Muscle layer of duodenum (tissue), 2 donors: Measurements from ENCODE around the gene HMGCS2.

Source experiments
- H3K27ac ChIP-seq: one replicate; pipeline ENCODE4 v1.7.0; 2013; ENCODE audit warnings: mild to moderate bottlenecking, low read length
- H3K27me3 ChIP-seq: one replicate; pipeline ENCODE4 v1.7.0; 2013; ENCODE audit warnings: low read depth, mild to moderate bottlenecking, control low read depth, low read length
- H3K36me3 ChIP-seq, 2 donors: one replicate each; pipeline ENCODE4 v1.7.0; 2013; ENCODE audit warnings: low read length in 2 of 2, control low read depth in 1 of 2, mild to moderate bottlenecking in 1 of 2; ENCODE audit not compliant: insufficient read depth in 2 of 2, control insufficient read depth in 1 of 2
- H3K4me1 ChIP-seq, 2 donors: one replicate each; pipeline ENCODE4 v1.7.0; 2013; ENCODE audit warnings: low read length in 2 of 2, mild to moderate bottlenecking in 2 of 2, control low read depth in 1 of 2, moderate library complexity in 1 of 2; ENCODE audit not compliant: insufficient read depth in 2 of 2, control insufficient read depth in 1 of 2
- H3K4me3 ChIP-seq, 2 donors: one replicate each; pipeline ENCODE4 v1.7.0; 2013; ENCODE audit warnings: low read length in 2 of 2, low read depth in 1 of 2, mild to moderate bottlenecking in 1 of 2
- H3K9me3 ChIP-seq, 2 donors: one replicate each; pipeline ENCODE4 v1.7.0; 2013; ENCODE audit warnings: low read length in 2 of 2, control low read depth in 1 of 2, mild to moderate bottlenecking in 1 of 2; ENCODE audit not compliant: control insufficient read depth in 1 of 2
- donor health status: healthy.

Gene HMGCS2

GRCh38 chr1:119773711-119774241 lies 5.1 kb upstream of the HMGCS2 start:
- H3K4me3 ChIP-seq, result no peak overlapping the region
- H3K4me1 ChIP-seq, result peaks cover 4 to 13% of the 10 kb centered on the region in 2 donors
- no peaks in the 10 kb centered on the region for H3K27me3 ChIP-seq
- H3K27ac ChIP-seq, result peak overlapping the region; percentile 25
- no peaks in the 10 kb centered on the region for H3K36me3 ChIP-seq
- no peaks in the 10 kb centered on the region for H3K9me3 ChIP-seq

- Histone ChIP-seq H3K27ac (no peak overlapping the region), H3K4me3 (no peak overlapping the region), H3K4me1 (peaks cover 4 to 14% of the 10 kb centered on the region in 2 donors), H3K9me3 (no peaks in the 10 kb centered on the region), H3K36me3 (no peaks in the 10 kb centered on the region), H3K27me3 (no peaks in the 10 kb centered on the region)
Observed at GRCh38 chr1:119772298-119772697, 3.6 kb upstream of the HMGCS2 start.

- H3K4me1 ChIP-seq, result peaks cover 4 to 19% of the 10 kb centered on the region in 2 donors
- H3K9me3 ChIP-seq, result no peaks in the 10 kb centered on the region
- no peaks in the 10 kb centered on the region for H3K27me3 ChIP-seq
- H3K27ac ChIP-seq, result no peak overlapping the region
- H3K36me3 ChIP-seq, result no peaks in the 10 kb centered on the region
- H3K4me3 ChIP-seq, result no peak overlapping the region
Observed at GRCh38 chr1:119771770-119772169, 3.1 kb upstream of the HMGCS2 start.

- Histone ChIP-seq H3K4me3 (no peak overlapping the region), H3K27me3 (no peaks in the 10 kb centered on the region), H3K4me1 (peaks cover 4 to 27% of the 10 kb centered on the region in 2 donors), H3K36me3 (no peaks in the 10 kb centered on the region), H3K27ac (no peak overlapping the region), H3K9me3 (no peaks in the 10 kb centered on the region)
Observed at GRCh38 chr1:119771016-119771415, 2.3 kb upstream of the HMGCS2 start.

GRCh38 chr1:119767486-119767885 lies 1.2 kb downstream of the HMGCS2 start:
- Histone ChIP-seq H3K27ac (no peak overlapping the region), H3K9me3 (peaks cover 0 to 6% of the 10 kb centered on the region in 2 donors), H3K4me1 (peaks cover 0 to 20% of the 10 kb centered on the region in 2 donors), H3K4me3 (peak overlapping the region in 1 of 2 donors; percentile 49), H3K36me3 (no peaks in the 10 kb centered on the region), H3K27me3 (no peaks in the 10 kb centered on the region)

GRCh38 chr1:119766374-119766794 lies 2.3 kb downstream of the HMGCS2 start:
- no peaks in the 10 kb centered on the region for H3K27me3 ChIP-seq
- no peaks in the 10 kb centered on the region for H3K36me3 ChIP-seq
- H3K9me3 ChIP-seq, result peaks cover 0 to 6% of the 10 kb centered on the region in 2 donors
- H3K27ac ChIP-seq, result peak overlapping the region; percentile 59
- H3K4me3 ChIP-seq, result peak overlapping the region in 1 of 2 donors; percentile 49
- H3K4me1 ChIP-seq, result peaks cover 0 to 20% of the 10 kb centered on the region in 2 donors

- no peaks in the 10 kb centered on the region for H3K36me3 ChIP-seq
- no peak overlapping the region for H3K4me3 ChIP-seq
Observed at GRCh38 chr1:119764220-119764619, 4.5 kb downstream of the HMGCS2 start.

GRCh38 chr1:119762953-119763352 lies 5.8 kb downstream of the HMGCS2 start:
- no peaks in the 10 kb centered on the region for H3K27me3 ChIP-seq
- no peak overlapping the region for H3K4me3 ChIP-seq
- H3K4me1 ChIP-seq, result peaks cover 0 to 14% of the 10 kb centered on the region in 2 donors
- H3K36me3 ChIP-seq, result no peaks in the 10 kb centered on the region
- H3K27ac ChIP-seq, result no peak overlapping the region
- peaks cover 0 to 6% of the 10 kb centered on the region in 2 donors for H3K9me3 ChIP-seq

More at GRCh38 chr1:119764220-119764619, 4.5 kb downstream of the HMGCS2 start:
- Histone ChIP-seq H3K27me3 (no peaks in the 10 kb centered on the region), H3K4me1 (peaks cover 0 to 20% of the 10 kb centered on the region in 2 donors), H3K27ac (no peak overlapping the region), H3K9me3 (peaks cover 0 to 6% of the 10 kb centered on the region in 2 donors)

- Histone ChIP-seq H3K36me3 (no peaks in the 10 kb centered on the region), H3K9me3 (peaks cover 0 to 6% of the 10 kb centered on the region in 2 donors), H3K27me3 (no peaks in the 10 kb centered on the region), H3K4me3 (no peak overlapping the region), H3K27ac (no peak overlapping the region), H3K4me1 (peaks cover 0 to 14% of the 10 kb centered on the region in 2 donors)
Observed at GRCh38 chr1:119762409-119762808, 6.3 kb downstream of the HMGCS2 start.

- H3K9me3 ChIP-seq, result no peaks in the 10 kb centered on the region
- no peaks in the 10 kb centered on the region for H3K27me3 ChIP-seq
- no peaks in the 10 kb centered on the region for H3K4me1 ChIP-seq
- H3K27ac ChIP-seq, result no peak overlapping the region
- no peak overlapping the region for H3K4me3 ChIP-seq
- no peaks in the 10 kb centered on the region for H3K36me3 ChIP-seq
Observed at GRCh38 chr1:119758584-119758983, 10.1 kb downstream of the HMGCS2 start.

GRCh38 chr1:119752592-119752991 lies 16.1 kb downstream of the HMGCS2 start:
- Histone ChIP-seq H3K9me3 (no peaks in the 10 kb centered on the region), H3K4me3 (no peak overlapping the region), H3K27ac (no peak overlapping the region), H3K27me3 (no peaks in the 10 kb centered on the region), H3K36me3 (no peaks in the 10 kb centered on the region), H3K4me1 (no peaks in the 10 kb centered on the region)

- Histone ChIP-seq H3K36me3 (no peaks in the 10 kb centered on the region), H3K27ac (no peak overlapping the region), H3K4me1 (no peaks in the 10 kb centered on the region), H3K9me3 (no peaks in the 10 kb centered on the region), H3K4me3 (no peak overlapping the region), H3K27me3 (no peaks in the 10 kb centered on the region)
Observed at GRCh38 chr1:119748040-119748439, 20.7 kb downstream of the HMGCS2 start.
